Activated T-cell treated with anti-CD3 and anti-CD28 coated beads, Interleukin-2, amount 50 U/mL, for 72 hours (primary cell): ENCODE measurements around the gene ROR1. TPM values are rescaled to one million over a fixed set of nuclear protein-coding genes. Genes with fewer than 3 reads are reported as not detected.

Experiments used
- ATAC-seq, 2 donors: fragments of 150-1000 bp; cut with Tn5 transposase; replicated peaks in 1 of 2; 2 replicates each; pipeline ENCODE4 v1.10.0; 2021; ENCODE audit warnings: moderate library complexity in 2 of 2, mild to moderate bottlenecking in 1 of 2
- DNase-seq, 2 donors: peaks; one replicate each; pipeline ENCODE4 v3.0.0; 2021 to 2022; ENCODE audit warnings: mixed read lengths in 1 of 2
- H3K27ac Mint-ChIP-seq: one replicate; pipeline ENCODE4 v1.8.0; 2022; ENCODE audit warnings: mild to moderate bottlenecking, moderate library complexity, mixed read lengths
- H3K27me3 Mint-ChIP-seq: one replicate; pipeline ENCODE4 v1.8.0; 2022; ENCODE audit warnings: low read depth, mixed read lengths
- H3K36me3 Mint-ChIP-seq, 2 donors: one replicate each; pipeline ENCODE4 v1.8.0; 2022; ENCODE audit warnings: mixed read lengths in 2 of 2, mild to moderate bottlenecking in 1 of 2; ENCODE audit not compliant: insufficient read depth in 2 of 2
- H3K4me1 Mint-ChIP-seq: one replicate; pipeline ENCODE4 v1.8.0; 2022; ENCODE audit warnings: low read depth, mixed read lengths
- H3K4me3 Mint-ChIP-seq, 2 donors: one replicate each; pipeline ENCODE4 v1.8.0; 2022; ENCODE audit warnings: mild to moderate bottlenecking in 2 of 2, mixed read lengths in 2 of 2, moderate library complexity in 2 of 2
- H3K9me3 Mint-ChIP-seq, 2 donors: one replicate each; pipeline ENCODE4 v1.8.0; 2022; ENCODE audit warnings: mixed read lengths in 2 of 2
- total RNA-seq, 2 donors: library from RNA; stranded (reverse); gene quantifications; one replicate each; pipeline ENCODE4 v1.2.3, GENCODE V29; 2022

The ROR1 gene
- total RNA-seq, 2 donors from 2014 or later: 0.19 TPM; not detected in 1

GRCh38 chr1:63923302-63923701 lies 149.5 kb downstream of the ROR1 start:
- no peaks in the 10 kb centered on the region for H3K36me3 Mint-ChIP-seq
- no peaks in the 10 kb centered on the region for H3K9me3 Mint-ChIP-seq
- no peaks in the 10 kb centered on the region for H3K27me3 Mint-ChIP-seq
- no peaks in the 10 kb centered on the region for H3K4me1 Mint-ChIP-seq
- no peak overlapping the region for H3K27ac Mint-ChIP-seq
- no peak overlapping the region for H3K4me3 Mint-ChIP-seq
- DNase-seq (no peak), ATAC-seq (no peak)

GRCh38 chr1:63924600-63924999 lies 150.8 kb downstream of the ROR1 start:
- H3K36me3 Mint-ChIP-seq: no peaks in the 10 kb centered on the region
- DNase-seq (no peak), ATAC-seq (no peak)
- no peaks in the 10 kb centered on the region for H3K4me1 Mint-ChIP-seq
- no peak overlapping the region for H3K27ac Mint-ChIP-seq
- no peaks in the 10 kb centered on the region for H3K9me3 Mint-ChIP-seq
- no peak overlapping the region for H3K4me3 Mint-ChIP-seq
- H3K27me3 Mint-ChIP-seq: no peaks in the 10 kb centered on the region

GRCh38 chr1:63928186-63929105 lies 154.6 kb downstream of the ROR1 start:
- ATAC-seq (no peak), DNase-seq (no peak)
- H3K27me3 Mint-ChIP-seq: no peaks in the 10 kb centered on the region
- no peaks in the 10 kb centered on the region for H3K36me3 Mint-ChIP-seq
- no peak overlapping the region for H3K27ac Mint-ChIP-seq
- H3K9me3 Mint-ChIP-seq: no peaks in the 10 kb centered on the region
- H3K4me1 Mint-ChIP-seq: no peaks in the 10 kb centered on the region
- H3K4me3 Mint-ChIP-seq: no peak overlapping the region

- Mint-ChIP-seq H3K27ac (no peak overlapping the region), H3K27me3 (no peaks in the 10 kb centered on the region), H3K36me3 (no peaks in the 10 kb centered on the region), H3K9me3 (no peaks in the 10 kb centered on the region), H3K4me3 (no peak overlapping the region), H3K4me1 (no peaks in the 10 kb centered on the region)
- ATAC-seq (no peak), DNase-seq (no peak)
Observed at GRCh38 chr1:63929106-63929478, 155.3 kb downstream of the ROR1 start.

GRCh38 chr1:63931468-63931867 lies 157.7 kb downstream of the ROR1 start:
- ATAC-seq (no peak), DNase-seq (no peak)
- Mint-ChIP-seq H3K36me3 (no peaks in the 10 kb centered on the region), H3K27me3 (no peaks in the 10 kb centered on the region), H3K27ac (no peak overlapping the region), H3K4me1 (no peaks in the 10 kb centered on the region), H3K4me3 (no peak overlapping the region), H3K9me3 (no peaks in the 10 kb centered on the region)

- Mint-ChIP-seq H3K27ac (no peak overlapping the region), H3K9me3 (no peaks in the 10 kb centered on the region), H3K36me3 (no peaks in the 10 kb centered on the region), H3K4me1 (no peaks in the 10 kb centered on the region), H3K27me3 (no peaks in the 10 kb centered on the region), H3K4me3 (no peak overlapping the region)
- no peak for ATAC-seq
- DNase-seq: no peak
Observed at GRCh38 chr1:63934697-63935096, 160.9 kb downstream of the ROR1 start.

- H3K9me3 Mint-ChIP-seq: no peaks in the 10 kb centered on the region
- DNase-seq: no peak
- no peaks in the 10 kb centered on the region for H3K4me1 Mint-ChIP-seq
- H3K27ac Mint-ChIP-seq: no peak overlapping the region
- no peaks in the 10 kb centered on the region for H3K36me3 Mint-ChIP-seq
- H3K27me3 Mint-ChIP-seq: no peaks in the 10 kb centered on the region
- no peak overlapping the region for H3K4me3 Mint-ChIP-seq
- ATAC-seq: no peak
Observed at GRCh38 chr1:63935143-63935542, 161.3 kb downstream of the ROR1 start.

- Mint-ChIP-seq H3K4me1 (no peaks in the 10 kb centered on the region), H3K9me3 (no peaks in the 10 kb centered on the region), H3K27me3 (no peaks in the 10 kb centered on the region), H3K4me3 (no peak overlapping the region), H3K36me3 (no peaks in the 10 kb centered on the region), H3K27ac (no peak overlapping the region)
- DNase-seq: no peak
- ATAC-seq: no peak
Observed at GRCh38 chr1:63935553-63935952, 161.7 kb downstream of the ROR1 start.

- Mint-ChIP-seq H3K4me1 (no peaks in the 10 kb centered on the region), H3K9me3 (no peaks in the 10 kb centered on the region), H3K27ac (no peak overlapping the region), H3K4me3 (no peak overlapping the region), H3K27me3 (no peaks in the 10 kb centered on the region), H3K36me3 (no peaks in the 10 kb centered on the region)
- DNase-seq (no peak), ATAC-seq (no peak)
Observed at GRCh38 chr1:63936276-63936675, 162.5 kb downstream of the ROR1 start.

- H3K9me3 Mint-ChIP-seq: no peaks in the 10 kb centered on the region
- DNase-seq (no peak), ATAC-seq (no peak)
- H3K4me3 Mint-ChIP-seq: no peak overlapping the region
- no peaks in the 10 kb centered on the region for H3K27me3 Mint-ChIP-seq
- H3K36me3 Mint-ChIP-seq: no peaks in the 10 kb centered on the region
- H3K4me1 Mint-ChIP-seq: no peaks in the 10 kb centered on the region
- no peak overlapping the region for H3K27ac Mint-ChIP-seq
Observed at GRCh38 chr1:63936801-63937200, 163.0 kb downstream of the ROR1 start.

GRCh38 chr1:63937461-63938022 lies 163.7 kb downstream of the ROR1 start:
- Mint-ChIP-seq H3K4me1 (no peaks in the 10 kb centered on the region), H3K36me3 (no peaks in the 10 kb centered on the region), H3K4me3 (no peak overlapping the region), H3K27me3 (peaks cover 5% of the 10 kb centered on the region), H3K9me3 (no peaks in the 10 kb centered on the region), H3K27ac (no peak overlapping the region)
- DNase-seq (no peak), ATAC-seq (no peak)

GRCh38 chr1:63940440-63940839 lies 166.6 kb downstream of the ROR1 start:
- no peak for ATAC-seq
- DNase-seq: no peak
- peaks cover 8% of the 10 kb centered on the region for H3K27me3 Mint-ChIP-seq
- H3K36me3 Mint-ChIP-seq: no peaks in the 10 kb centered on the region
- H3K9me3 Mint-ChIP-seq: no peaks in the 10 kb centered on the region
- H3K27ac Mint-ChIP-seq: no peak overlapping the region
- no peaks in the 10 kb centered on the region for H3K4me1 Mint-ChIP-seq
- H3K4me3 Mint-ChIP-seq: no peak overlapping the region

GRCh38 chr1:63943393-63943792 lies 169.6 kb downstream of the ROR1 start:
- DNase-seq: no peak
- H3K4me3 Mint-ChIP-seq: no peak overlapping the region
- no peak overlapping the region for H3K27ac Mint-ChIP-seq
- H3K36me3 Mint-ChIP-seq: no peaks in the 10 kb centered on the region
- H3K9me3 Mint-ChIP-seq: no peaks in the 10 kb centered on the region
- no peaks in the 10 kb centered on the region for H3K4me1 Mint-ChIP-seq
- no peak for ATAC-seq
- peaks cover 8% of the 10 kb centered on the region for H3K27me3 Mint-ChIP-seq

- no peaks in the 10 kb centered on the region for H3K9me3 Mint-ChIP-seq
- peaks cover 8% of the 10 kb centered on the region for H3K27me3 Mint-ChIP-seq
- no peak overlapping the region for H3K27ac Mint-ChIP-seq
- ATAC-seq: no peak
- no peaks in the 10 kb centered on the region for H3K36me3 Mint-ChIP-seq
- no peak for DNase-seq
- no peaks in the 10 kb centered on the region for H3K4me1 Mint-ChIP-seq
- H3K4me3 Mint-ChIP-seq: no peak overlapping the region
Observed at GRCh38 chr1:63945943-63946342, 172.1 kb downstream of the ROR1 start.
